PC-3 (cell line): ENCODE measurements around the gene FARP1. TPM values are rescaled to one million over a fixed set of nuclear protein-coding genes. Genes with fewer than 3 reads are reported as not detected.

ENCODE experiments used
- ATAC-seq: fragments of 200-7000 bp; cut with Tn5 transposase; 2 replicates; pipeline ENCODE4 v1.9.1; 2020; ENCODE audit warnings: mild to moderate bottlenecking, moderate library complexity
- BruUV-seq: library from RNA; stranded (reverse); fragments of 400-500 nt; replicated peaks from 2 replicates; lab custom pipeline; 2021; lab: Mats Ljungman, UMichigan
- CTCF ChIA-PET: fragments of 300-600 bp; sonication (Branson Sonifier 250); formaldehyde crosslinking; loops from one replicate; lab custom pipeline; 2022; ENCODE audit warnings: antibody characterized with exemption; lab: Charles Lee
- POLR2A ChIA-PET: fragments of 300-600 bp; sonication (Branson Sonifier 250); formaldehyde crosslinking; loops from one replicate; lab custom pipeline; 2022; ENCODE audit warnings: antibody characterized with exemption; ENCODE audit not compliant: unreplicated experiment; lab: Charles Lee
- DNase-seq: peaks from one replicate; pipeline ENCODE4 v3.0.0-alpha.2; 2015
- H2AFZ ChIP-seq: fragments of 300-600 bp; sonication (generic); 2 replicates; pipeline ENCODE4 v1.6.0; 2016; ENCODE audit warnings: antibody characterized with exemption, low read length
- H3F3A ChIP-seq: fragments of 300-600 bp; sonication (generic); one replicate; pipeline ENCODE4 v1.6.0; 2017; ENCODE audit warnings: antibody characterized with exemption, low read length, control low read depth, mild to moderate bottlenecking; ENCODE audit not compliant: unreplicated experiment
- H3K27ac ChIP-seq: fragments of 300-600 bp; sonication (generic); 2 replicates; pipeline ENCODE4 v1.5.1; 2016; ENCODE audit warnings: mild to moderate bottlenecking, low read length
- H3K27me3 ChIP-seq: fragments of 300-600 bp; sonication (generic); 2 replicates; pipeline ENCODE4 v1.6.1; 2016; ENCODE audit warnings: low read length, mixed read lengths
- H3K36me3 ChIP-seq: fragments of 300-600 bp; sonication (generic); 2 replicates; pipeline ENCODE4 v1.6.1; 2016; ENCODE audit warnings: low read depth, mixed run types, low read length, mixed read lengths
- H3K4me1 ChIP-seq: fragments of 300-600 bp; sonication (generic); 2 replicates; pipeline ENCODE4 v1.5.1; 2016; ENCODE audit warnings: low read length; ENCODE audit not compliant: insufficient read depth
- H3K4me2 ChIP-seq: fragments of 300-600 bp; sonication (generic); 2 replicates; pipeline ENCODE4 v1.6.0; 2016; ENCODE audit warnings: low read length
- H3K4me3 ChIP-seq: fragments of 300-600 bp; sonication (generic); 2 replicates; pipeline ENCODE4 v1.5.1; 2016; ENCODE audit warnings: mild to moderate bottlenecking, low read length, mixed read lengths
- H3K79me2 ChIP-seq: fragments of 300-600 bp; sonication (generic); 2 replicates; pipeline ENCODE4 v1.6.1; 2017; ENCODE audit warnings: low read length, mixed read lengths
- H3K9ac ChIP-seq: fragments of 300-600 bp; sonication (generic); 2 replicates; pipeline ENCODE4 v1.6.0; 2016; ENCODE audit warnings: mild to moderate bottlenecking, low read length
- H3K9me2 ChIP-seq: fragments of 300-600 bp; sonication (generic); replicated peaks from 2 replicates; pipeline ENCODE4 v1.6.1; 2016; ENCODE audit warnings: mixed run types, low read length, mixed read lengths
- H3K9me3 ChIP-seq: fragments of 300-600 bp; sonication (generic); 2 replicates; pipeline ENCODE4 v1.6.1; 2016; ENCODE audit warnings: low read length, mixed read lengths
- H4K20me1 ChIP-seq: fragments of 300-600 bp; sonication (generic); 2 replicates; pipeline ENCODE4 v1.6.1; 2016; ENCODE audit warnings: low read length, mixed read lengths
- EZH2 ChIP-seq: fragments of 300-600 bp; sonication (generic); IDR thresholded peaks from one replicate; pipeline ENCODE4 v1.6.1; 2017; ENCODE audit warnings: antibody characterized with exemption, mild to moderate bottlenecking, low read length; ENCODE audit not compliant: unreplicated experiment
- EZH2phosphoT487 ChIP-seq: fragments of 300-600 bp; sonication (generic); IDR thresholded peaks from 2 replicates; pipeline ENCODE4 v1.6.1; 2018; ENCODE audit warnings: mild to moderate bottlenecking, antibody characterized with exemption, low read length, borderline replicate concordance
- intact Hi-C: fragments of 100-400 bp; cut with micrococcal nuclease; formaldehyde crosslinking; loops from 2 replicates; pipeline ENCODE4 v1.9.0; 2023
- total RNA-seq: library from RNA; depleted of rRNA; stranded (reverse); fragments of >200 nt; gene quantifications from 2 replicates; pipeline ENCODE4 v1.2.3, GENCODE V29; 2014
- TF ChIP-seq, protein P1 (sequence below): fragments of 300-600 bp; sonication (generic); conservative IDR thresholded peaks from 2 replicates; pipeline ENCODE4 v1.5.1; 2017; ENCODE audit warnings: antibody characterized with exemption, low read depth, mild to moderate bottlenecking, low read length

Gene FARP1
- total RNA-seq, 1 experiment from 2014 or later: 18.2 TPM

GRCh38 chr13:98297745-98298144, 154.9 kb downstream of the FARP1 start:
- H4K20me1 ChIP-seq: no peaks in the 10 kb centered on the region
- H3K9me2 ChIP-seq: no peaks in the 10 kb centered on the region
- CTCF ChIA-PET: no interaction called here
- no peaks in the 10 kb centered on the region for H3K9me3 ChIP-seq
- H3K79me2 ChIP-seq: no peaks in the 10 kb centered on the region
- H3K4me2 ChIP-seq: no peak overlapping the region
- ATAC-seq (no peak), DNase-seq (no peak)
- H3K9ac ChIP-seq: no peak overlapping the region
- no peak overlapping the region for H2AFZ ChIP-seq
- no peak for TF ChIP-seq EZH2
- TF ChIP-seq, protein P1, sequence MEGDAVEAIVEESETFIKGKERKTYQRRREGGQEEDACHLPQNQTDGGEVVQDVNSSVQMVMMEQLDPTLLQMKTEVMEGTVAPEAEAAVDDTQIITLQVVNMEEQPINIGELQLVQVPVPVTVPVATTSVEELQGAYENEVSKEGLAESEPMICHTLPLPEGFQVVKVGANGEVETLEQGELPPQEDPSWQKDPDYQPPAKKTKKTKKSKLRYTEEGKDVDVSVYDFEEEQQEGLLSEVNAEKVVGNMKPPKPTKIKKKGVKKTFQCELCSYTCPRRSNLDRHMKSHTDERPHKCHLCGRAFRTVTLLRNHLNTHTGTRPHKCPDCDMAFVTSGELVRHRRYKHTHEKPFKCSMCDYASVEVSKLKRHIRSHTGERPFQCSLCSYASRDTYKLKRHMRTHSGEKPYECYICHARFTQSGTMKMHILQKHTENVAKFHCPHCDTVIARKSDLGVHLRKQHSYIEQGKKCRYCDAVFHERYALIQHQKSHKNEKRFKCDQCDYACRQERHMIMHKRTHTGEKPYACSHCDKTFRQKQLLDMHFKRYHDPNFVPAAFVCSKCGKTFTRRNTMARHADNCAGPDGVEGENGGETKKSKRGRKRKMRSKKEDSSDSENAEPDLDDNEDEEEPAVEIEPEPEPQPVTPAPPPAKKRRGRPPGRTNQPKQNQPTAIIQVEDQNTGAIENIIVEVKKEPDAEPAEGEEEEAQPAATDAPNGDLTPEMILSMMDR: no peak
- TF ChIP-seq EZH2phosphoT487: no peak
- no peaks in the 10 kb centered on the region for H3K27me3 ChIP-seq
- H3K27ac ChIP-seq: no peak overlapping the region
- BruUV-seq: no TSS peak
- no peak overlapping the region for H3K4me3 ChIP-seq
- H3F3A ChIP-seq: no peaks in the 10 kb centered on the region
- peaks cover 31% of the 10 kb centered on the region for H3K4me1 ChIP-seq
- intact Hi-C loops: no loop called here
- POLR2A ChIA-PET: no interaction called here
- H3K36me3 ChIP-seq: no peaks in the 10 kb centered on the region

- H3K36me3 ChIP-seq: no peaks in the 10 kb centered on the region
- CTCF ChIA-PET: no interaction called here
- no peak overlapping the region for H3K9ac ChIP-seq
- no peak for ATAC-seq
- no peaks in the 10 kb centered on the region for H3K27me3 ChIP-seq
- DNase-seq: no peak
- H2AFZ ChIP-seq: no peak overlapping the region
- H3K4me2 ChIP-seq: no peak overlapping the region
- POLR2A ChIA-PET: no interaction called here
- H3K9me2 ChIP-seq: no peaks in the 10 kb centered on the region
- no TSS peak for BruUV-seq
- H3F3A ChIP-seq: no peaks in the 10 kb centered on the region
- TF ChIP-seq, protein P1: no peak
- TF ChIP-seq EZH2 (no peak), EZH2phosphoT487 (no peak)
- peaks cover 7% of the 10 kb centered on the region; the same call in 1 of the 2 replicates for H3K79me2 ChIP-seq
- peaks cover 31% of the 10 kb centered on the region for H3K4me1 ChIP-seq
- intact Hi-C loops: no loop called here
- H4K20me1 ChIP-seq: no peaks in the 10 kb centered on the region
- no peaks in the 10 kb centered on the region for H3K9me3 ChIP-seq
- H3K4me3 ChIP-seq: no peak overlapping the region
- no peak overlapping the region for H3K27ac ChIP-seq
Observed at GRCh38 chr13:98298599-98298998, 155.7 kb downstream of the FARP1 start.

DNA sequence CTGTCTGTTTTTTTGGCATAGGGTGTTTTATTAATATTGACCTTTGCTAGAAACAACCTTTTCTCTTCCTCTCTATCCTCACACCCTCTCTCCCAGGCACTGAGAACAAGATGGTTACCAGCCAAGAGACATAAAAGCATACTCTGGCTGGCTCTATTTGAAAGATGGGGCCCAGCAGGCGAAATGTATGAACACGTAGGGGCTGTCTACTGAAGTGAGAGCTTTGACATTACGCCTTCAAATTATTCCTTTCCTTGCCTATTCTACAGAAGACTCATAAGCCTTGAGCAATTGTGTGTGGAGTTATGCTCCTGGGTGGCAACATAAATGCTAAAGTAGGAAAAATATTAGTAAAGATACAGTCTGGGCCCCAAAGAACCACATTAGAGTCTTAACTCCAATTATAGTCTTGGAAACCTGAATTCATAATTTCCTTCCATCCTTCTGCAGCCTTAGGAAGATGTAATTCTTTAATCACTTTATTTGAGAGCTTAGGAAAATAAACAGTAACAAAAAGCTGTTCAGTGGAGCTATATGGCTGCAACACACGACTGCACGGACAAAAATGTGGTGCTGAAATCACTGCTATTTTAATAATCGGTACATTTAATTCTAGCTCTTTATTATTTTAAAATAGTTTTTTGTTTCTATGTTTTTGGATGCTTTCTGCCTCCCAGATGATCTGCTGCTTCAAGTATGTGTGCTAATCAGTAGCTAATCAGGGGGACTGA, 156.5 kb downstream of the FARP1 start:
- DNase-seq: no peak
- ChIA-PET CTCF (no interaction called here), POLR2A (interaction anchor here (0.6 kb wide), 2 partner anchors 25 to 420 kb away, joined by 4 read pairs; no protein-coding TSS in a partner anchor)
- no peaks in the 10 kb centered on the region for H3K9me2 ChIP-seq
- no peaks in the 10 kb centered on the region for H3K27me3 ChIP-seq
- H3F3A ChIP-seq: no peaks in the 10 kb centered on the region
- no peaks in the 10 kb centered on the region for H3K9me3 ChIP-seq
- H4K20me1 ChIP-seq: no peaks in the 10 kb centered on the region
- no peak for ATAC-seq
- no peak overlapping the region for H3K4me3 ChIP-seq
- H3K79me2 ChIP-seq: peaks cover 11% of the 10 kb centered on the region; the same call in 1 of the 2 replicates
- TF ChIP-seq, protein P1: no peak
- TF ChIP-seq EZH2phosphoT487 (no peak), EZH2 (no peak)
- intact Hi-C loops: no loop called here
- H3K36me3 ChIP-seq: no peaks in the 10 kb centered on the region
- H2AFZ ChIP-seq: no peak overlapping the region
- no TSS peak for BruUV-seq
- H3K27ac ChIP-seq: no peak overlapping the region
- H3K4me2 ChIP-seq: no peak overlapping the region
- H3K9ac ChIP-seq: no peak overlapping the region
- H3K4me1 ChIP-seq: peaks cover 31% of the 10 kb centered on the region
